ENCODE measurements around the gene TGFB2.

Gene TGFB2

DNA sequence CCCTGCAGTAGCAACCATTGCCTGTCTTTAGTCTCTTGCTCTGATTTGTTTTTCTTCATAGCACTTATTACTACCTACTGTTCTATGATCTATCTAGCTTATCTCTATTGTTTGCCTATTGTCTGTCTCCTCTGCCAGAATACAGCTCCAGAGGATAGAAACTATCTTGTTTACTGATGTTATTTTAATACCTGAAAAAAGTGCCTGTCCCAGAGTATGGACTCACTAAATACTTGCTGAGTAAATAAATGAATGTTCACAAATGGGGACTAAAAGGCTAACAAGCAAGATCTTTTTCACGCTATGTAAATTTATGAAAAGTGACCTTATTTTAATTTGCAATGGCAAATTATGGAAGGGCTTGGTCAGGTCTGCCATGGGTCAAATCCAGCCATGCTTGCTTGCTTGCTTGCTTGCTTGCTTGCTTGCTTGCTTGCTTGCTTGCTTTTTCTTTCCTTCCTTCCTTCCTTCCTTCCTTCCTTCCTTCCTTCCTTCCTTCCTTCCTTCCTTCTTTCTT, 145.3 kb downstream of the TGFB2 start:
- in situ Hi-C loops (cut with HindIII; ENCODE audit: low pct_ligation_motif_present, low pct_unique_long_range_greater_than_20kb, low sequenced_read_pairs), result loop anchor here (25.0 kb wide), 1 partner anchor 172 kb away; no protein-coding TSS in a partner anchor
- no peak for DNase-seq

DNA sequence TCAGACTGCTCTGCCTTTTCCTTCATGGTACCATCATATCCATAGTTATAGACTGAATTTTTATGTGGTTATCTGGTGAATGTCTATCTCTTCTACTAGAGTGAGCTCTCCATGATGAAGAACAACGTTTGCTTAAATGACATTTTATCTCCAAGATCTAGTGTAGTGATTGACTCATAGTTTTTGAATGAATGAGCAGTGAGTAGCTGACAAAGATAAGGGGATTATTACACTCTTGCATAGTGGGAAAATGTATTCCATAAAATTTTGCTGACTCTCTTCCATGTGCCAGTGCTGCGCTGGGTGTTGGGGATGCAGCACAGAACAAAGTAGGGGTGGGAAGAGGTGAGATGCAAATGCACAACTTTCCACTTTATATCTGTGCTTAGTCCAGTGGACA, 147.7 kb downstream of the TGFB2 start:
- no peak for DNase-seq
- in situ Hi-C loops (cut with HindIII; ENCODE audit: low pct_ligation_motif_present, low pct_unique_long_range_greater_than_20kb, low sequenced_read_pairs), result loop anchor here (25.0 kb wide), 1 partner anchor 169 kb away; no protein-coding TSS in a partner anchor

DNA sequence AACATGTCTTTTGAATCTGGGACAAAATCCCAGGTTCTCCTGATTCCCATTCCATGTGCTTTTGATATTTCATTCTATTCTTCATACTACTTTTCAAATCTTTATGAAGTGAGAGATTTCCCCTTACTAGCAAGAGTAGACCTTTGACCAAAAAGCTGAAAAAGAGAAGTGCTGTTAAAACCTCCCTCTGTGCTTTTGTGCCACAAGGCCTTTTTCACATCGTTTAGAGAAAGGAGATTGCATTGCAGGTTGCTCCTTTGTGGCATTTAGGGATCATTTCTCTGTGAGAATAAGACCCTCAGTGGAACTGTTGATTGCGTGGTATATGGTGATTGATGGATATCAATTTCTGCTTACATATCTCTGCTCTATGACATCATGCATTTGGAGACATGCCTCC, 148.8 kb downstream of the TGFB2 start:
- in situ Hi-C loops (cut with HindIII; ENCODE audit: low pct_ligation_motif_present, low pct_unique_long_range_greater_than_20kb, low sequenced_read_pairs), result loop anchor here (25.0 kb wide), 1 partner anchor 168 kb away; no protein-coding TSS in a partner anchor
- DNase-seq, result no peak
